Epithelial cell of esophagus (primary cell): ENCODE data around the gene ZCWPW1.
"Not testable (repeated sequence)": the region's sequence is repeated elsewhere in the genome, so short reads cannot be mapped to it uniquely, and the experiment has no call there.

Experiments
- DNase-seq: peaks from one replicate; pipeline ENCODE4 v3.0.0; 2010; ENCODE audit warnings: low read depth
- H3K4me3 ChIP-seq: 2 replicates; pipeline ENCODE4 v1.5.1; 2011; ENCODE audit warnings: mild to moderate bottlenecking, low read length, control low read depth
- CTCF ChIP-seq: IDR thresholded peaks from 2 replicates; pipeline ENCODE4 v1.5.1; 2011; ENCODE audit warnings: low read depth, mild to moderate bottlenecking, low read length, control low read depth, inconsistent platforms; ENCODE audit not compliant: insufficient read depth; ENCODE audit errors: missing control alignments

Gene ZCWPW1

GRCh38 chr7:100358027-100358856 lies 70.3 kb downstream of the ZCWPW1 start, which contains the start of gene PILRB:
Gene PILRB (plus strand): TSS chr7:100358117. CDS start chr7:100358303, 186 bp downstream.
- H3K4me3 ChIP-seq: no peak within 1 kb of the TSS
- TF ChIP-seq CTCF: no peak
- no peak for DNase-seq

- no peak for TF ChIP-seq CTCF
- H3K4me3 ChIP-seq: no peak overlapping the region
- no peak for DNase-seq
These were observed 71.4 kb downstream of the ZCWPW1 start for GRCh38 chr7:100357131-100357561.

GRCh38 chr7:100356416-100357068 lies 72.0 kb downstream of the ZCWPW1 start:
- no peak for DNase-seq
- no peak for TF ChIP-seq CTCF
- no peak overlapping the region for H3K4me3 ChIP-seq

GRCh38 chr7:100353685-100354330 lies 74.7 kb downstream of the ZCWPW1 start:
- TF ChIP-seq CTCF: no peak
- no peak for DNase-seq
- no peak overlapping the region for H3K4me3 ChIP-seq

GRCh38 chr7:100352984-100353684 lies 75.4 kb downstream of the ZCWPW1 start:
- TF ChIP-seq CTCF: no peak
- no peak for DNase-seq
- no peak overlapping the region for H3K4me3 ChIP-seq

GRCh38 chr7:100352230-100352781 lies 76.2 kb downstream of the ZCWPW1 start:
- not testable (repeated sequence) for DNase-seq

More at GRCh38 chr7:100352230-100352781, 76.2 kb downstream of the ZCWPW1 start:
- not testable (repeated sequence) for H3K4me3 ChIP-seq
